ENCODE results near the gene KCNK16.

Gene KCNK16

DNA sequence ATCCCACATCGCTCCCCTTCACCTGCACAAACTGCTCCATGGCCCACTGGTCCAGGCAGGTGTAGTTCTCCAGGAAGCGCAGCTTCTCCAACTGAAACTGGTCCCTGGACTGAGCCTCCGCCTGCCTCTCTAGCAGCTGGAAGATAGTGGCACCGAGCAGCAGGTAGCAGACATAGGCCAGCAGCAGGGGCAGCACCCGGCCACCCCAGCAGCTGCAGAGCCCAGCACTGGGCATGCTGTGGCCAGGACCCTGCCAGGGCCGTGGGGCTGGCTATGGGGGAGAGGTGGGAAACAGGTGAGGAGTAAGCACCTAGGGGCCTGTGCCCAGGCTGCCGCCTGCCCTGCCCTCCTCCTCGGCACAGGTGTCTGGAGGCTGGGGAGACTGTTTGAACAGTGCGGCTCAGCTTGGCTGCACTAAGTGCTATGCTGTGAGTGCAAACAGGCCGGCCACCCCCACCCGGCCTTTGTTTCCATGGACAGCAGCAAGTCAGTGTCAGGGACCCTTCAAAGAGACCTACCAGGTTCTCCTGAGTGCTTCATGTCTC, at the start of gene KCNK16:
KCNK16 (minus strand) TSS at position 397 of the 545 bp plus-strand sequence; CDS start at position 235, 162 bp downstream.
- Mint-ChIP-seq H3K36me3 (no peaks in the 10 kb centered on the region), H3K27me3 (peaks cover 4% of the 10 kb centered on the region), H3K27ac (no peak within 1 kb of the TSS), H3K4me1 (no peaks in the 10 kb centered on the region), H3K9me3 (no peaks in the 10 kb centered on the region), H3K4me3 (no peak within 1 kb of the TSS)

DNA sequence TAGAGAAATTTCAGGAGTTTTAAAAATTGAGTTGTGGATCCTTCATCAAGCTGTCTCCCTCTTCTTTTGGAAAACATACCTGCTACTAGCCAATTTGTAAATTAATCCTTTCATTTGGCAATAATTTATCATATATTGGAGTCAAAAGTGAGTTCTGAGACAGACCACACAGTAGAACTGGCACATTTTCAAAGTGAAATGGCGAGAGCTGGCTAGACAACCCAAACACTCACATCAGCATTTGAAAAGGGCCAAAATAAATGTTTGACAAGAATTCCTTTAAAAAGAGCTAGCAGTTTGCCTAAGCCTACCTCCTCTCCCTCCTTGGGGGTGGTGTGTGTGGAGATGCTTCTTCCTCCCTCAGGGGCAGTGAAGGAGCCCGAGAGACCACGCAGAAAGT, 47.9 kb upstream of the KCNK16 start:
- no peaks in the 10 kb centered on the region for H3K36me3 Mint-ChIP-seq
- H3K27me3 Mint-ChIP-seq, result peaks cover 5% of the 10 kb centered on the region
- H3K4me3 Mint-ChIP-seq, result no peak overlapping the region
- H3K9me3 Mint-ChIP-seq, result no peaks in the 10 kb centered on the region
- no peak overlapping the region for H3K27ac Mint-ChIP-seq
- no peaks in the 10 kb centered on the region for H3K4me1 Mint-ChIP-seq

DNA sequence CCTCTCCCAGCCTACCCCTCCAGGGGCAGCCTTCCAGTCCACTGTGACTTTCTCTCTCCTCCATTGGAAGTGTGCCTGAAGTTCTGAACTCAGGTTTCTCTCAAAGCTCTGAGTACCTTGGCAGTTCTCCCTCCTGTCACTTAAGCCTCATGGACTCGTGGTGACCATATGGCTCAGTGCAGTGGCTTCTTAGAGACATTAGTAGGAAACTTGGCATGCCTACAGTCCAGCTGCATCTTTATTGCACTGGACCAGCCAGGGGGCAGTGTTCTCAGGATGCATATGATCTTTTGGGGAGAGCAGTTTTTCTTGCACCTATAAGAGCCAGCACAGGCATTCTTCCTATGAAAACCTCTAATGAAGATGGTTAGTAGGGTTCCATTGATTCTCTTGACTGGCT, 47.5 kb upstream of the KCNK16 start:
- H3K4me1 Mint-ChIP-seq, result no peaks in the 10 kb centered on the region
- peaks cover 5% of the 10 kb centered on the region for H3K27me3 Mint-ChIP-seq
- no peak overlapping the region for H3K27ac Mint-ChIP-seq
- H3K9me3 Mint-ChIP-seq, result no peaks in the 10 kb centered on the region
- H3K4me3 Mint-ChIP-seq, result no peak overlapping the region
- H3K36me3 Mint-ChIP-seq, result no peaks in the 10 kb centered on the region

DNA sequence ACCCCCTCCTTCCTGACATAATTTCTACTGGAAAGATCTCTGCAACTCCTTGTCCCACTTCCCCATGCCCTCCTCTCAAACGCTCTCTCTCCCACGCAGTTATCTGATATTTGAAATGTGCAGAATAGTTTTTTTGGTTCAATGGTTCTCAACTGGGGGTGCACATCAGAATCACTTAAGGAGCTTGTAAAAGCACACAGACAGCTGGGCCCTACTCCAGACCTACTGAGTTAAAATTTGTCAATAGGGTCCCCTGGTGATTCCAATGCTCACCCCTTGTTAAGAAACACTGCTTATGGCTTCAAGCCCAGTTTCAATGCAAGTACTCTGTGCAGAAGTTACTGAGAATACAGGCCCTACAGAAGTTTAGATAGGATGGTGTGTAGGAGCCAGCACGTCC, 45.2 kb upstream of the KCNK16 start:
- H3K36me3 Mint-ChIP-seq, result no peaks in the 10 kb centered on the region
- H3K27ac Mint-ChIP-seq, result no peak overlapping the region
- no peaks in the 10 kb centered on the region for H3K9me3 Mint-ChIP-seq
- H3K27me3 Mint-ChIP-seq, result peaks cover 4% of the 10 kb centered on the region
- H3K4me1 Mint-ChIP-seq, result no peaks in the 10 kb centered on the region
- H3K4me3 Mint-ChIP-seq, result no peak overlapping the region

DNA sequence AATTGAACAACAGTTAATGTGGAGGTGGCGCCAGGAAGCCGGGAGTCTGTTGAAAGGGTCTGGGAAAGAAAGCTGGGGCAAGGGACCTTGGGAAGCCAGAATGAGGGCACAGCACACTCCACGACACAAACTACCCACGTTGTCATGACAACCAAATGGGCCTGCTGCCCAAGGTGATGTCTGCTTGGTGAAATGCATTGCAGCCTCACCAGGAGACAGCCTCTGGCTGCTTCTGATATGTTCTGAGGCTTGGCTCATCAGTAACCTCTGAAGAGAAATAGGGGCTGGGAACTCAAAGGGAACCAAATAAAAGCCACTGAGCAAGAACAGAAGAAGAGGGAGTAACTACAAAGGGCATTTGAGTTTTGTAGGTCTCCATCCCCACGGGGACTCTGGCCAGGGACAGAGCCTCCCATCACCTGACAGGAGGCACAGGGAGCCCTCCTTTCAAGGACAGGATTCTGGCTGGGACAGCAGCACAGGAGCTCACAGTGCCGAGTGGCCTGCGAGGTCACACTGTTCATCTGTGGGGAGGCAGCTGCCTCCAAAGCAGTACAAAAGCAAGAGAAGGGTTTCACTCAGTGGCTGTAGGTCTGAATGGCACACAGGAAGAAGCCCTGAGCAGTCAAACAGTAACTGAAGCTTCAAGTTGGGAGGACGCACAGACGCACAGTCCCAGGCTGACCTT, 44.6 kb upstream of the KCNK16 start:
- no peaks in the 10 kb centered on the region for H3K9me3 Mint-ChIP-seq
- H3K27me3 Mint-ChIP-seq, result peaks cover 3% of the 10 kb centered on the region
- H3K27ac Mint-ChIP-seq, result no peak overlapping the region
- no peaks in the 10 kb centered on the region for H3K36me3 Mint-ChIP-seq
- H3K4me1 Mint-ChIP-seq, result no peaks in the 10 kb centered on the region
- no peak overlapping the region for H3K4me3 Mint-ChIP-seq

DNA sequence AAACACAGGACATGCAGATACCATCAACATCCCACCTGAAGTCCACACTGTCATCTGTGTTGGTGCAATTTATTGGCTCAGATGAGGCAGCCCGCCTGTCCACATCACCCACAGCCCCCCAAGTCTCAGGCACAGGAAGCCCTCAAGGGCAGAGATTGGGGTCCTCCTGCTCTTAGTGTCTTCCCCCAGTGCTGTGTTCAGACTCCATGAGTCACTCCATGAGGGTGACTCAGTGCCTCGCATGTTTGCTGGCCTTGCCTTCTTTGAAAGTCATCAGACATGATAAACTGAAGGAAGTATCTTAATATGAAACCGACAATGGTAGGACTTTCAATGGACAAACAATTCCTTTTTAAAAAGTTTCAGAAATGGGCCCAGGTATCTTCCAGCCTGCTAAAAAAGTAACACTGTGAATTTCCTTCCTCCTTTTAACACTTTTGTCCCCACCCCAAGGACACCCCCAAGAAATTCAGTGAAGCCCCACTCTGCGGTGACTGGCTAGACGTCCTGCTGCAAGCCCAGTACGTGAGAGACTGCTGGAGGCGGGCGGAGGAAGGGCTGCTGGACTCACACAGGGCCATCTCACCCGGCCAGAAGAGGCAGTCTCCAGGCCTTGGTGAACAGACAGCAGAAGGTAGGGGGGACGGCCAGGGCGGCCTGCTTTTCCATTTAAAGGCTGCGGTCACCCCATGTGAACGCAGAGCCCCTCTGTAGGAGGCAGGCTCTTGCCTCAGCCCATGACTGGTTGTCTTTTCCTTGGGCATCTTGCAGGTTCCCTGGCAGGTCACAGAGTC, 43.0 kb upstream of the KCNK16 start:
- no peaks in the 10 kb centered on the region for H3K9me3 Mint-ChIP-seq
- no peak overlapping the region for H3K27ac Mint-ChIP-seq
- H3K4me1 Mint-ChIP-seq, result no peaks in the 10 kb centered on the region
- H3K4me3 Mint-ChIP-seq, result no peak overlapping the region
- no peaks in the 10 kb centered on the region for H3K36me3 Mint-ChIP-seq
- H3K27me3 Mint-ChIP-seq, result no peaks in the 10 kb centered on the region

DNA sequence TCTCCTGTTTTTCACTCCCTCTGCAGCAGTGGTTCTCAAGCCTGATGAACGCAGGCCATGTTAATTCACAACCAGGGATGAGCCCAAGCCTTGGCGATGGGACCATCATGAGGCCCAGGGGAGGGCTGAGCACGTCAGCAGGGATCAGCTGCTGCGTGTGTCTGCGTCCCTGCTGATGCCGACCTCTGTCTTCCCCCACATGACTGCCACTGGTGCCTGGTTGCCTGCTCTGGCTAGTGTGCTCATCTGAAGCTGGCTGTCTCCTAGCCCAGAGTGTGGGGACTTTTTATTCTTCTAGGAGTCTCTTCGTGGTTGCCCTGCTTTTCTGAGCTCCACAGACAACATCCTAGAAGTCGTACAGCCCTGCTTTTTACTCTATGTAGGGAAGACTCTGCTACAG, 40.8 kb upstream of the KCNK16 start:
- no peaks in the 10 kb centered on the region for H3K27me3 Mint-ChIP-seq
- no peak overlapping the region for H3K27ac Mint-ChIP-seq
- no peak overlapping the region for H3K4me3 Mint-ChIP-seq
- no peaks in the 10 kb centered on the region for H3K36me3 Mint-ChIP-seq
- H3K4me1 Mint-ChIP-seq, result no peaks in the 10 kb centered on the region
- no peaks in the 10 kb centered on the region for H3K9me3 Mint-ChIP-seq

DNA sequence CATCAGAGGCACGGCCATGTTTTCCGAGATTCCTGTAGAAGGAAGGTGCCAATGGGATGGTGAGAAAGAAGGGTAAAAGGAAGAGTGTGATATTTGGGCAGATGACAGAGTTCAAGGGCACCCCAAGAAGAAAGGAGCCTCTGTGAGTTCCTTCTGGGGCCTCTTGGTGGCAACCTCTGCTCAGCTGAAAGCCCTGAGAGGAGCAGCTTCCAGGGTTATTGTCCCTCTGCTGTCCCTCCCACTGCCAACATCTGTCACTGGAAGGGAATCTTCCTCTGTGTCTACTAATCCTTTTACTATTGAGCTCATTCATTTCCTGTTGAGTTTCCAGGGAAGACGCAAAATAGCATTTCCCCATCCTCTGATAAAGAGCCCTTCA, 40.0 kb upstream of the KCNK16 start:
- Mint-ChIP-seq H3K36me3 (no peaks in the 10 kb centered on the region), H3K4me1 (no peaks in the 10 kb centered on the region)

DNA sequence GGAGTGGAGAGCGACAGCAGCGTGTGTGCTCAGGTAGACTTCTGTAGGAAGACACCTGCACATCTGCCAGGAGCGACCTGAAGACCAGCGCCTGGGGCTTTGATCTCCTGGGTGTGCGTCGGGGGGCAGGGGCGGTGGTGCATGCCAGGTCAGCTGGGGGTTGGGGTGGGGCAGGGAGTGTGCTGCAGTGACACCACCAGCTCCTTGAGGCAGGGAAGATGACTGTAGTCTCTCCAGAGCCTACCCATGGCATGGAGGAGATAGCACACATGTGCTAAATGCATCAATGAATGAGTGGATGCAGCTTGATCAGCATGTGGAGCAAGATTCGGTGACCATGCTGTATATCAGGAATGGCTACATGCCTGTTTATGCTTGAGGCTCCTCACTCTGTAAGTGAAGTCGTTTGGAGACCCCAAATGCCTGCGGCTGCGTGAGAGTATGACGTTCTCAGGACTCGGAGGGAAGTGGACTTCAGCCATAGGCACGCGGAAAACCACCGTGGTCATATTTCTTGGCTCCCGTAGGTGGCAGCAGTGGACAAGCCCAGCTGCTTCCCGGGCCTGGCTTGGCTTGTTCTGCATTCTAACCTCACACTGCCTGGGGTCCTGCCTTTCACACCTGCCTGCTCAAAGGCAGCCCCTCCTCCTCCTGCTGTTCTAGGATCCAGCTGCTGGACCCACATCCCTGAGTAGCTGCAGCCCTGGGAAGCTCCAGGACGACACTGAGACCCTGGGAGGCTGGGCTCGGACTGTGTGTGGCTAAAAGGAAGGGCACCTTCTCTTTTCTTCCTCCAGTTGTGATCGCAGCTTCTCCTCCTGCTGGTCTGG, 39.4 kb upstream of the KCNK16 start:
- Mint-ChIP-seq H3K4me1 (no peaks in the 10 kb centered on the region), H3K27me3 (no peaks in the 10 kb centered on the region), H3K4me3 (no peak overlapping the region), H3K36me3 (no peaks in the 10 kb centered on the region), H3K27ac (no peak overlapping the region), H3K9me3 (no peaks in the 10 kb centered on the region)

More for the DNA sequence above, 40.0 kb upstream of the KCNK16 start:
- Mint-ChIP-seq H3K27ac (no peak overlapping the region), H3K4me3 (no peak overlapping the region), H3K9me3 (no peaks in the 10 kb centered on the region), H3K27me3 (no peaks in the 10 kb centered on the region)

DNA sequence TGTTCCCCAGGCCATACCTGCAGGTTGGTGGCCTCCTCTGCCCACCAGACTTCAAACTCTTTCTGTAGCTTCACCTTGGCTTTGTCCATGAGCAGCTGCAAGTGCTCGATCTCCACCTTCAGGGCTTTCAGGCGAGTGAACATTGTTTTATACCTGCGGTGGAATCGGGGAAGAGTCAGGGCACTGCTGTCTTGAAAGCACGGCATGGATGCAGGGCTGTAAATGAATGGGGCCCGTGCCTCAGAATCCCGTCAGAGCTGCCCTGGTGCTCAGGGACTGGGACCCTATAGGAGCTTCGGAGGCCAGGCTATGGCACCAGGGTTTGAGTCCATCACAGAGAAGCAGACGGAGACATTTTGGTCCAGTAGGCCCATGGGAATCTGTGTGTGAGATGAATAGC, 37.9 kb upstream of the KCNK16 start:
- H3K36me3 Mint-ChIP-seq, result no peaks in the 10 kb centered on the region
- no peaks in the 10 kb centered on the region for H3K4me1 Mint-ChIP-seq
- H3K9me3 Mint-ChIP-seq, result no peaks in the 10 kb centered on the region
- H3K27me3 Mint-ChIP-seq, result no peaks in the 10 kb centered on the region
- H3K4me3 Mint-ChIP-seq, result no peak overlapping the region
- H3K27ac Mint-ChIP-seq, result no peak overlapping the region

DNA sequence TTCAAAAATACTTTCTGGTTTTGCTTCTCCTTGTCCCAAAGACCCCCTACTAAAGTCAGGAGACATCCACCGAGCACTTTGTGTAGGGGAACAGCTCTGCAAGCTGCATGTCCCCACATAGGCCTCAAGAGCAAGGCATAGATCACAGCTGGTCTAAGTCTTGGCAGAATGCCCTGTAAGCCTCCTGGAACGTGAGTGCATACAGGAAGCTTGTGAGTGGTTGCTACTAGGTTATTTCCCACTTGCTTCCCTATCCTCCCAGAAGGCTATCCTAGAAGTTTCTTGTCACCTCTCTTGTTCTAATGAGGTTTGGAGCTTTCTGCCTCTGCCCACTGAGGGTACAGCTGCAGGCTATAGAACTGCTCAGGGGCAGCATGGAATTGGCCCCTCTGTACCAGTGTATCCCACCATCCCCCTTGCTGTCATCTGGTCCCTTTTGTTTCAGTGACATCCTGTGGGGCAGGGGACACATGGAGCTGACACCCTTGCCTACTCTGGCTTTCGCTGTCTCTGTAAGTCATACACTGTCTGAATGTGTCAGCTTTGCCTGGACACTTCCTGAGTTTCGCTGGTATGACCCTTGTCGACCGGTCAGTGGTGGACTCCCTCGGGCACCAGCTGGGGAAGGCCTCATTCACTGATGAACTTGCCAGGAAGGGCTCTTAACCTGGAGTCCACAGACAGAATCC, 35.6 kb upstream of the KCNK16 start:
- no peaks in the 10 kb centered on the region for H3K4me1 Mint-ChIP-seq
- H3K27me3 Mint-ChIP-seq, result no peaks in the 10 kb centered on the region
- H3K36me3 Mint-ChIP-seq, result no peaks in the 10 kb centered on the region
- H3K4me3 Mint-ChIP-seq, result no peak overlapping the region
- H3K27ac Mint-ChIP-seq, result no peak overlapping the region
- no peaks in the 10 kb centered on the region for H3K9me3 Mint-ChIP-seq

DNA sequence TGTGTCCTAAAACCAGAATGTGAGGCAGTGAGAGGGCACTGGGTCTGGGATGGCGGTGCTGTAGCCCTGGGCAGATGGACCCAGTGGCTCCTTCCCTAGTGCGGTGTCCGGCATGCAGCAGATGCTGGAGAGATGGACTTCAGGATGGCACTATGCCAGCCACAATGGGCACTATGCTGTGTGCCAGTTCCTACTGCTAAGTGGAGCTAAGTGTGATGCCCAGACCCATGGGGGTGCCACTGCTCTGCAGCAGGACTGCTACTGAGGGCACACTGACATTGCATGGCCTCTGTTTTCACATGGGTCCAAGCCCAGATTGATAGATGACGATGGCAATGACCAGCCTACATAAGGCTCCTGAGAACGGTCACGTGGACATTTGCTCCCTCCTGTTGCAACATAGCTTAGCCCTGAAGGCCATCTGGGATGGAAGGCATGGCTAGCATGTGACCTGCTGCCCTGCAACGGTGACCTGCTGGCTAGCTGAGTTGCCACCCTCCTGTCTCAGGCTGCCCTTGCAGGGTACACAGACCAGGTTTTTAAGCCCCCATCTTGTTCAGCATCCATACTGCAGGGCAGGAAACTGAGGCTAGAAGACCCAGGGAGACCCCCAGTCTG, 31.3 kb upstream of the KCNK16 start:
- no peaks in the 10 kb centered on the region for H3K27me3 Mint-ChIP-seq
- no peaks in the 10 kb centered on the region for H3K9me3 Mint-ChIP-seq
- no peaks in the 10 kb centered on the region for H3K4me1 Mint-ChIP-seq
- no peak overlapping the region for H3K27ac Mint-ChIP-seq
- H3K4me3 Mint-ChIP-seq, result no peak overlapping the region
- no peaks in the 10 kb centered on the region for H3K36me3 Mint-ChIP-seq

DNA sequence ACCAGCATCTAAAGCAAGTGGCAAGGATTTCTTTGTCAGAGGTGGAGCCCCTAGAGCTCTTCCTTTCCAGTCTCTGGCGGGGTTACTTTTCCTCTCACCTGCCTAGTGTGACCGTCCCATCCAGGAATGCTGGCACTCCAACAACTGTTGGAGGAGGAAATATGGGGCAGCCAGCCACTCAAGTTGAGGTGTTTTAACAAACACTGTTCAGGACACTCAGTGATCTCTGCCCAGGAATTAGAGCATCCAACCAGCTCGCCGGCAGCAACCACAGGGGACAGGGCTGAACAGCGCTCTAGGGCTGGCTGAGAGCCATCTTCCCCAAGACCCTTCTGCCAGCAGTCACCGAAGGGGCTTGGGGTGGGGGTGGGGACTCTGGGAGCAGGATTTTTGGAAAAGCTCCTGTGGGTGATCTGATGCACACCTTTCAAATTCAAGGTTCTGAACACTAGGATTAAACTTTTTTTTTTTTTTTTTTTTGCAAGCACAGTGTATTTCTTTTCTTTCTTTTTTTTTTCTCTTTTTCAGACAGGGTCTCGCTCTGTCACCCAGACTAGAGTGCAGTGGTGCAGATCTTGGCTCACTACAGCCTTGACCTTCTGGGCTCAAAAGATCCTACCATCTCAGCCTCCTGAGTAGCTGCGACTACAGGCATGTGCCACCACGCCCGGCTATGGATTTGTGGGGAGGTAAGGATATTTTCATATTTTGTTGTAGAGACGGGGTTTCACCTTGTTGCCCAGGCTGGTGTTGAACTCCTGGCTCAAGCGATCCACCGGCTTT, 28.4 kb upstream of the KCNK16 start:
- no peak overlapping the region for H3K4me3 Mint-ChIP-seq
- H3K27me3 Mint-ChIP-seq, result peaks cover 1% of the 10 kb centered on the region
- H3K36me3 Mint-ChIP-seq, result no peaks in the 10 kb centered on the region

DNA sequence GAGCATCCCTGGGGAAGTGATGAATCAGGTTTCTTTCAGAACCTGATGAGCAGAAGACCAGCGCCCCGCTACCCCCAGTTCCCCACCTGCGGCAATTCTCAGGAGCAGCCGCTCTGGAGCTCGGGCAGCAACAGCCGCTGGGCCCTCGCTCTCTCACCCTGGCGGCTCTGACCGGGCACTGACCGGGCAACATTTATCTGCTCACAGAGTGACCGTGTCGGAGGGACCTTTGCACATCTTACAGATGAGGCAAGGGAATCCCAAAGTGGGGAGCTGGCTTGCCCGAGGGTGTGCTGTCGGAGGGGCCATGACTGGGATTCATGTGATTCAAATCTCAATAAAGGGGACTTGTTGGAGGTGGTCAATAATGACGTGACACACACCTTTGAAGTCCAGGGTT, 26.2 kb upstream of the KCNK16 start:
- H3K9me3 Mint-ChIP-seq, result no peaks in the 10 kb centered on the region
- no peaks in the 10 kb centered on the region for H3K36me3 Mint-ChIP-seq
- no peaks in the 10 kb centered on the region for H3K4me1 Mint-ChIP-seq
- H3K27ac Mint-ChIP-seq, result no peak overlapping the region
- H3K4me3 Mint-ChIP-seq, result no peak overlapping the region
- H3K27me3 Mint-ChIP-seq, result peaks cover 2% of the 10 kb centered on the region

More for the DNA sequence above, 28.4 kb upstream of the KCNK16 start:
- Mint-ChIP-seq H3K4me1 (no peaks in the 10 kb centered on the region), H3K27ac (no peak overlapping the region), H3K9me3 (no peaks in the 10 kb centered on the region)

All from activated naive CD4-positive, alpha-beta T cell treated with anti-CD3 and anti-CD28 coated beads, Interleukin-2, amount 50 U/mL, for 24 hours (primary cell).